Osteocyte (in vitro differentiated cells): ENCODE results near the gene SIPA1L3. TPM values are rescaled to one million over a fixed set of nuclear protein-coding genes. Genes with fewer than 3 reads are reported as not detected.
"Not testable (repeated sequence)": the region's sequence is repeated elsewhere in the genome, so short reads cannot be mapped to it uniquely, and the experiment has no call there.

Experiments used
- DNase-seq: peaks from one replicate; pipeline ENCODE4 v3.0.0; 2021; ENCODE audit warnings: mixed read lengths; ENCODE audit not compliant: unreplicated experiment; ENCODE audit errors: extremely low spot score
- H3K27ac Mint-ChIP-seq: one replicate; pipeline ENCODE4 v1.8.0; 2021; ENCODE audit warnings: mild to moderate bottlenecking, mixed read lengths; ENCODE audit not compliant: unreplicated experiment
- H3K27me3 Mint-ChIP-seq: one replicate; pipeline ENCODE4 v1.8.0; 2021; ENCODE audit warnings: mixed read lengths; ENCODE audit not compliant: unreplicated experiment
- H3K36me3 Mint-ChIP-seq: one replicate; pipeline ENCODE4 v1.8.0; 2021; ENCODE audit warnings: mixed read lengths; ENCODE audit not compliant: unreplicated experiment
- H3K4me1 Mint-ChIP-seq: one replicate; pipeline ENCODE4 v1.8.0; 2021; ENCODE audit warnings: mixed read lengths; ENCODE audit not compliant: unreplicated experiment
- H3K4me3 Mint-ChIP-seq: one replicate; pipeline ENCODE4 v1.8.0; 2021; ENCODE audit warnings: mild to moderate bottlenecking, moderate library complexity, mixed read lengths; ENCODE audit not compliant: unreplicated experiment
- H3K9me3 Mint-ChIP-seq: one replicate; pipeline ENCODE4 v1.8.0; 2021; ENCODE audit warnings: mixed read lengths; ENCODE audit not compliant: unreplicated experiment
- total RNA-seq: library from RNA; stranded (reverse); gene quantifications from 2 replicates; pipeline ENCODE4 v1.2.1, GENCODE V29; 2021
- TF ChIP-seq, protein P1 (sequence below): fragments of 200-600 bp; sonication (generic); IDR thresholded peaks from 2 replicates; pipeline ENCODE4 v1.5.0; 2021; ENCODE audit warnings: antibody characterized with exemption, mild to moderate bottlenecking, moderate library complexity

SIPA1L3 gene
- total RNA-seq, 1 donor from 2014 or later: 27.1 TPM

DNA sequence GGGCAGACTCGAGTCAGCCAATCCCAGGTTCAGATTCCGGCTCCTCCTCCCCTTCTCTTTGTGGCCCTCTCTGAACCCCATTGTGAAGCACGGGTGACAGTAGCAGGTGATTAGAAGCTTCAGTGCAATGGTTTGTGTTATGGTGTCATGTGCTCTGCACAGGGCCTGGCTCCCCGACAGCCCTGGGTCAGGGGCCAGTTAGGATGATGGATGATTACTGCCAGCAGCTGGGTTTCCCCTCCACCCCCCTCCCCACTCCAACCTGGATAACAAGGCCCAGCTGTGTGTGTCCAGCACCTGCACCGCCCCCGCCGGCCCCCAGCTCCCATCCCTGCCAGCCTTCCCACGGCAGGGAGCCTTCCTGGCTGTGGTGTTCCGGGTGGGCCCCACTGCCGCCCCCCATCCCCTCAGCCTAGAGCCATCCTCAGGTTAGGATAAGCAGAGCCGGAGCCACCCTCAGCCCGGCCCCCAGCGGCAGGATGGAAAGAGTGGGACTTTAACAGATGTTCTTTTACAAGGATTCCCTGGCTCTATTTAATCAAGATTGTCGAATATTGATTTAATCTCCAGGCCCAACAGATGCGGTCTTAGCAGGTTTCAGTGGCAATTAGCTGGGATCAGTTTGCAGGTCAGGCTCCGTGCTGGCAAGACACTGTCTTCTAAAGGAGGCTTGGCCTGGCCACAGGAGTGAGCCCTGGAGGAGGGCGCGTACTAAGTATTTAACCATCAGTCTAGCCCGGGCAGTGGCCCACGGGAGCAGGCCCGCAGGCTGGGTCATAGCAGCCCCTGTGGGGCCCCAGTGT, 156.2 kb downstream of the SIPA1L3 start:
- H3K27me3 Mint-ChIP-seq: no peaks in the 10 kb centered on the region

DNA sequence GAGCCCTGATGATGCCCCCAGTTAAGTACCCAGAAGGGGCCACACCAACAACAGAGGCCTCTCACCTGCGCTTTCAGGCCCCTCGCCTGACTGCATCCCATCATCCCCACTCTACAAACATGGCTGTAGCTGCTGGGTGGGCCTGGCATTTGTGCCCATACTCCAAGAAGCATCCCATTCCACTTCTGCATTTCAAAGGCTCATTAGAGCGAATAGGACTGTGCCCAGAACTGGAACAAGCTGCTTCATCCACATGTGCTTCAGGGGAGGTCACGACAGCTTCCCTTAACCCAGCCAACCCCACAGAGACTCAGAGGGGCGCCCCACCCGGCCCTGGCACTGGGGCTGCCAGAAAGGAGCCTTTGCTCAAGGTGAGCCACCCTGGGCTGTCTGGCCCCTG, 156.9 kb downstream of the SIPA1L3 start:
- Mint-ChIP-seq H3K36me3 (no peaks in the 10 kb centered on the region), H3K9me3 (no peaks in the 10 kb centered on the region), H3K4me3 (no peak overlapping the region), H3K27me3 (no peaks in the 10 kb centered on the region), H3K27ac (peak overlapping the region; percentile 53), H3K4me1 (peaks cover 22% of the 10 kb centered on the region)
- TF ChIP-seq, protein P1, sequence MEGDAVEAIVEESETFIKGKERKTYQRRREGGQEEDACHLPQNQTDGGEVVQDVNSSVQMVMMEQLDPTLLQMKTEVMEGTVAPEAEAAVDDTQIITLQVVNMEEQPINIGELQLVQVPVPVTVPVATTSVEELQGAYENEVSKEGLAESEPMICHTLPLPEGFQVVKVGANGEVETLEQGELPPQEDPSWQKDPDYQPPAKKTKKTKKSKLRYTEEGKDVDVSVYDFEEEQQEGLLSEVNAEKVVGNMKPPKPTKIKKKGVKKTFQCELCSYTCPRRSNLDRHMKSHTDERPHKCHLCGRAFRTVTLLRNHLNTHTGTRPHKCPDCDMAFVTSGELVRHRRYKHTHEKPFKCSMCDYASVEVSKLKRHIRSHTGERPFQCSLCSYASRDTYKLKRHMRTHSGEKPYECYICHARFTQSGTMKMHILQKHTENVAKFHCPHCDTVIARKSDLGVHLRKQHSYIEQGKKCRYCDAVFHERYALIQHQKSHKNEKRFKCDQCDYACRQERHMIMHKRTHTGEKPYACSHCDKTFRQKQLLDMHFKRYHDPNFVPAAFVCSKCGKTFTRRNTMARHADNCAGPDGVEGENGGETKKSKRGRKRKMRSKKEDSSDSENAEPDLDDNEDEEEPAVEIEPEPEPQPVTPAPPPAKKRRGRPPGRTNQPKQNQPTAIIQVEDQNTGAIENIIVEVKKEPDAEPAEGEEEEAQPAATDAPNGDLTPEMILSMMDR: no peak
- no peak for DNase-seq

More for the DNA sequence above, 156.2 kb downstream of the SIPA1L3 start:
- no peak for DNase-seq
- Mint-ChIP-seq H3K9me3 (no peaks in the 10 kb centered on the region), H3K4me1 (peaks cover 27% of the 10 kb centered on the region), H3K36me3 (no peaks in the 10 kb centered on the region), H3K4me3 (no peak overlapping the region), H3K27ac (peak overlapping the region; percentile 53)
- TF ChIP-seq, protein P1: no peak

DNA sequence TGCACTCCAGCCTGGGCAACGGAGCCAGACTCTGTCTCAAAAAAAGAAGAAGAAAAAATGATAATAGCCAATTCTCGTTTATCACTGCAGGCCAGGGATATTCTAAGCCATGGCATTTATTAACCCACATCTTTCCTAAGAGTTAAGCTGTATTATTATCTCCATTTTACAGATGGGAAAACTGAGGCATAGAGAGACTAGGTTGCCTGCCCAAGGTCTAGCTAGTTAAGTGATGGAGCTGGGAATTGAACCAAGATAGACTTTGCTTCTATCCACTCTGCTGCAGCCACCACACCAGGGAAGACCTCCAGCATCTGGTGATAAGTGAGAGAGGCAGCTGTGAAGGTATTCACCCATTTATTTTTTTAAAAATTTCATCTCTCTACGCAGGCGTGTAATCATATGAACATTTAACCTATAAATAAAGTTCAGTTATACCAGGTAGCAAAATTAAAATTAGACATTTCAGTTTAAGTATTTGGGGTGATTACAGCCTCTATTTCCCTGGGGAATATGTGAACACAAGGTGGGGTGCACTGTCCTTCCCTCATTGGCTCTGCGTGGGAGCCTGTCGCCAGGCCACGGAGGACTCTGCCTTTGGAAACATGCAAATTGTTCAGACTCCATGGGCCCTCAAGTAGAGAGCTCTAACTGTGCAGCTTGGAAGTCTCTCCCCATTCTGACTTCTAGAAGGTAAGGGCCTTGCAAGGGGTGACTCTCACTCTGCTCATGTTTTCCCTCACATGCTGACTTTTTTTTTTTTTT, 157.8 kb downstream of the SIPA1L3 start:
- H3K27ac Mint-ChIP-seq: no peak overlapping the region
- H3K36me3 Mint-ChIP-seq: no peaks in the 10 kb centered on the region
- no peak overlapping the region for H3K4me3 Mint-ChIP-seq
- TF ChIP-seq, protein P1: no peak
- no peaks in the 10 kb centered on the region for H3K27me3 Mint-ChIP-seq
- DNase-seq: no peak
- H3K9me3 Mint-ChIP-seq: no peaks in the 10 kb centered on the region
- H3K4me1 Mint-ChIP-seq: peaks cover 22% of the 10 kb centered on the region

DNA sequence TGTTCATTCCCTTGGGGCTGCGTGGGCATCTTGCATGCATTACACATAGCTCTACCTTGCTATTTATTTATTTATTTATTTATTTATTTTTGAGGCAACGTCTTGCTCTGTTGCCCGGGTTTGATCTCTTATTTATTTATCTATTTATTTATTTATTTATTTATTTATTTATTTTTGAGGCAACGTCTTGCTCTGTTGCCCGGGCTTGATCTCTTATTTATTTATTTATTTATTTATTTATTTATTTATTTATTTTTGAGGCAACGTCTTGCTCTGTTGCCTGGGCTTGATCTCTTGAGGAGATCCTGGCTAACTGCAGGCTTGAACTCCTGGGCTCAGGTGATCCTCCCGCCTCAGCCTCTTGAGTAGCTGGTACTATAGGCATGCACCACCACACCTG, 158.8 kb downstream of the SIPA1L3 start:
- not testable (repeated sequence) for H3K27me3 Mint-ChIP-seq, H3K36me3 Mint-ChIP-seq, DNase-seq, H3K27ac Mint-ChIP-seq, H3K4me3 Mint-ChIP-seq, H3K9me3 Mint-ChIP-seq
- H3K4me1 Mint-ChIP-seq: peaks cover 26% of the 10 kb centered on the region

DNA sequence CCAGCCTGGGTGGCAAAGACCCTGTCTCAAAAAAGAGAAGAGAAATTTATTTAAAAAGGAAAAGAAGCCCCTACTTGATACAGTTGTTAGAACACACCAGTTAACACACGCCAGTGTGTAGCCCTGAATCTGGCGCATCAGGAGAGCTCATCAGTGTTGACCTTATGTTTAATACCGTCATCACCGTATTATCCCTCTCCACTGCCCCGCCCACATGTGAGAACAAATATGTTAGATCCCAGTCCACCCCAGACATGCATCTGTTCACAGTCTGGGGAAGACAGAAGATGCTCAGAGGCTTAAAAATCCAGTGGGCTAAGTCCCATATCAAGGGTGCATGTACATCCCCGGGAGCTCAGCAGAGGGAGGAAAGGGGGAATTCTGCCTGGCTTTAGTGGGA, 161.8 kb downstream of the SIPA1L3 start:
- no peaks in the 10 kb centered on the region for H3K27me3 Mint-ChIP-seq
- H3K36me3 Mint-ChIP-seq: peaks cover 3% of the 10 kb centered on the region
- H3K4me1 Mint-ChIP-seq: peaks cover 7% of the 10 kb centered on the region
- H3K27ac Mint-ChIP-seq: no peak overlapping the region
- no peaks in the 10 kb centered on the region for H3K9me3 Mint-ChIP-seq
- no peak for DNase-seq
- no peak overlapping the region for H3K4me3 Mint-ChIP-seq
- TF ChIP-seq, protein P1: no peak
